ENCODE results near the gene MCM7. TPM values are rescaled to one million over a fixed set of nuclear protein-coding genes. Genes with fewer than 3 reads are reported as not detected.

The MCM7 gene
- total RNA-seq, 2 donors from 2014 or later: 32.6 to 34.5 TPM

GRCh38 chr7:100109521-100110163, 8.4 kb upstream of the MCM7 start:
- H3K27me3 ChIP-seq: no peaks in the 10 kb centered on the region
- H3K36me3 ChIP-seq (replicated peaks in 1 of 2; ENCODE audit: insufficient read depth in 1 of 2, low read depth in 2 of 2): peaks cover 3 to 12% of the 10 kb centered on the region in 2 donors
- no peak for DNase-seq
- H3K4me3 ChIP-seq: no peak overlapping the region
- no peak for ATAC-seq
- WGBS, 2 donors: 78 to 88% methylated on average over 12 of the region's 12 CpGs
- no peak overlapping the region for H3K27ac ChIP-seq
- TF ChIP-seq POLR2A (IDR thresholded peaks at IDR 0.05): no peak
- TF ChIP-seq CTCF (IDR thresholded peaks at IDR 0.05): no peak
- no peaks in the 10 kb centered on the region for H3K4me1 ChIP-seq
- intact Hi-C loops (cut with DNase I): no loop called here
- H3K9me3 ChIP-seq: no peaks in the 10 kb centered on the region

GRCh38 chr7:100107890-100108289, 6.7 kb upstream of the MCM7 start:
- Histone ChIP-seq H3K4me3 (no peak overlapping the region), H3K27me3 (no peaks in the 10 kb centered on the region), H3K4me1 (no peaks in the 10 kb centered on the region), H3K36me3 (replicated peaks in 1 of 2; ENCODE audit: insufficient read depth in 1 of 2, low read depth in 2 of 2) (peaks cover 3 to 16% of the 10 kb centered on the region in 2 donors), H3K27ac (no peak overlapping the region), H3K9me3 (no peaks in the 10 kb centered on the region)
- no peak for ATAC-seq
- WGBS, 2 donors: 78 to 81% methylated on average over 10 to 11 of the region's 11 CpGs
- intact Hi-C loops (cut with DNase I): no loop called here
- no peak for DNase-seq
- TF ChIP-seq CTCF (IDR thresholded peaks at IDR 0.05) (no peak), POLR2A (IDR thresholded peaks at IDR 0.05) (no peak)

- no peak overlapping the region for H3K4me3 ChIP-seq
- H3K9me3 ChIP-seq: no peaks in the 10 kb centered on the region
- intact Hi-C loops (cut with DNase I): no loop called here
- H3K4me1 ChIP-seq: peaks cover 6% of the 10 kb centered on the region
- TF ChIP-seq POLR2A (IDR thresholded peaks at IDR 0.05): no peak
- TF ChIP-seq CTCF (IDR thresholded peaks at IDR 0.05): no peak
- WGBS, 2 donors: 85 to 89% methylated on average over 20 to 23 of the region's 25 CpGs
- DNase-seq (no peak), ATAC-seq (no peak)
- H3K36me3 ChIP-seq (replicated peaks in 1 of 2; ENCODE audit: insufficient read depth in 1 of 2, low read depth in 2 of 2): peaks cover 3 to 14% of the 10 kb centered on the region in 2 donors
- H3K27ac ChIP-seq: no peak overlapping the region
- no peaks in the 10 kb centered on the region for H3K27me3 ChIP-seq
Measured at GRCh38 chr7:100107125-100107737, 6.0 kb upstream of the MCM7 start.

- WGBS, 2 donors: 71 to 87% methylated on average over 11 to 17 of the region's 17 CpGs
- no peaks in the 10 kb centered on the region for H3K9me3 ChIP-seq
- intact Hi-C loops (cut with DNase I): no loop called here
- H3K36me3 ChIP-seq (replicated peaks in 1 of 2; ENCODE audit: insufficient read depth in 1 of 2, low read depth in 2 of 2): peaks cover 3 to 14% of the 10 kb centered on the region in 2 donors
- DNase-seq (no peak), ATAC-seq (no peak)
- no peak overlapping the region for H3K27ac ChIP-seq
- no peak for TF ChIP-seq CTCF (IDR thresholded peaks at IDR 0.05)
- no peak for TF ChIP-seq POLR2A (IDR thresholded peaks at IDR 0.05)
- H3K4me3 ChIP-seq: no peak overlapping the region
- H3K4me1 ChIP-seq: peaks cover 9% of the 10 kb centered on the region
- H3K27me3 ChIP-seq: no peaks in the 10 kb centered on the region
Measured at GRCh38 chr7:100106633-100107032, 5.4 kb upstream of the MCM7 start.

- Histone ChIP-seq H3K9me3 (no peaks in the 10 kb centered on the region), H3K27me3 (no peaks in the 10 kb centered on the region), H3K4me1 (peaks cover 13% of the 10 kb centered on the region), H3K36me3 (replicated peaks in 1 of 2; ENCODE audit: insufficient read depth in 1 of 2, low read depth in 2 of 2) (peaks cover 0 to 14% of the 10 kb centered on the region in 2 donors), H3K27ac (no peak overlapping the region), H3K4me3 (no peak overlapping the region)
- WGBS, 2 donors: 96 to 100% methylated on average over 4 of the region's 4 CpGs
- no peak for ATAC-seq
- TF ChIP-seq POLR2A (IDR thresholded peaks at IDR 0.05) (no peak), CTCF (IDR thresholded peaks at IDR 0.05) (no peak)
- intact Hi-C loops (cut with DNase I): no loop called here
- no peak for DNase-seq
Measured at GRCh38 chr7:100105534-100105933, 4.3 kb upstream of the MCM7 start.
